Stimulated activated CD4-positive, alpha-beta T cell treated with anti-CD3 and anti-CD28 coated beads, Interleukin-1b, Interleukin-23, amount 100 ng/mL, for 1 hour (primary cell): Measurements from ENCODE around the gene TRAFD1.

Experiments used
- DNase-seq, 2 donors: peaks; one replicate each; pipeline ENCODE4 v3.0.0-alpha.2; 2020; ENCODE audit warnings: low read depth in 2 of 2

The TRAFD1 gene

DNA sequence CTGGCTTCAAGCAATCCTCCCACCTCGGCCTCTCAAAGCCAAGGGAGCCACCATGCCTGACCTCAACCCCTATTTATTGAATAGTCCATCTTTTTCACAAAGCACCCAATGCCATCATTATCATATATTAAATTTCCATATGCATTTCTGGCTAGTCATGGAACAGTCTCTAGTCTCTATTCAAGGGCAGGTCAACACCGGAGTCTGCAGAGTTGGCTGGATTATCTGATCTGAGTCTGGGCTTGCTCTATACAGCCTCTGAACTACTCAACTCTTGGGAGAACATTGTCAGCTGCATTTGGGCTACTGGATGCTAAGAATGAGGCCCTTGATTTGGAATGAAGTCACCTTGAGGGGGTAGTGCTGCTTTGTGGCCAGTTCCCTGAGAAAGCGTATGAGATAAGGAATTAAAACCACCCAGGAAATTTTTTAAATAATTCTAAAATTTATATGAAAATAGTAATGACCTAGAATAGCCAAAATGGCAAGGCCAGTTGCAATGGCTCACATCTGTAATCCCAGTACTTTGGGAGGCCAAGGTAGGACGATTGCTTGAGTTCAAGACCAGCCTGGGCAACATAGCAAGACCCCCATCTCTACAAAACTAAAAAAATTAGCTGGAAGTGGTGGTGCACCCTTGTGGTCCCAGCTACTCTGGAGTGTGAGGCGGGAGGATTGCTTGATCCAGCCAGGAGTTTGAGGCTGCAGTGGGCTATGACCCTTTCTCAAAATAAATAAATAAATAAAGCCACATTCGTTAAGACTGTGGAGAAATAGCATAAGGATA is 9.9 kb upstream of the TRAFD1 start:
- DNase-seq, result no peak

DNA sequence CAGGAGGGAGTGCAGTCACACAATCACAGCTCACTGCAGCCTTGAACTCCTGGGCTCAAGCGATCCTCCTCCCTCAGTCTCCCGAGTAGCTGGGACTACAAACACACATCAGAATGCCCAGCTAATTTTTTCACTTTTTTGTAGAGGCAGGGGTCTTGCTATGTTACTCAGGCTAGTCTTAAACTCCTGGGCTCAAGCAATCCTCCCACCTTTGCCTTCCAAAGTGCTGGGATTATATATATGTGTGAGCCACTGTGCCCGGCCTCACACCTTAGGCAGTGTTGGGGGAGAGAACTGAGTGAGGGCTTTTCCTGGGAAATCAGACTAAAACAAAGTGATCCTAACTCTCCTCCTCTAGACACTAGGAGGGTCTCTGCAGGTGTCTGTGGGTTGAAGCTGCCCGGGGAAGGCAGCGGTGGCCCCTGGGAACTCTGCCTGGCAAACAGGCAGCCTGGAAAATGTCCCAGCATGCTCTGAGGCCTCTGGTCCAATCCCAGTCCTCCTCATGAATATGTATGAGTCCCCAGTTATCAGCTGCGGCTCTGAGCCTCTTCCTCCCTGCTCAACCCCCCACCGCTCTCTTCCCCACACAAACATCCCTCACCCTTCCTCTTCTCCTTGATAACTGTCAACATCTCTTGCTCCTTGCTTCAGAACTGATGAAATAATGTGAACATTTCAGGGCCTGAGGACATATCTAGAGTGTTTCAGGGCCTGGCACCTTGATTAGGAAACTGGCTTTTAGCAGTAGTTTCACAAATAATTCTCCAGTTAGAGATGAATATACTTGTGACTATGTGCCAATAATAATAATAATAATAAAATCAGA is 8.9 kb upstream of the TRAFD1 start:
- DNase-seq, result no peak

GRCh38 chr12:112117685-112118084 is 7.7 kb upstream of the TRAFD1 start:
- DNase-seq, result no peak

DNA sequence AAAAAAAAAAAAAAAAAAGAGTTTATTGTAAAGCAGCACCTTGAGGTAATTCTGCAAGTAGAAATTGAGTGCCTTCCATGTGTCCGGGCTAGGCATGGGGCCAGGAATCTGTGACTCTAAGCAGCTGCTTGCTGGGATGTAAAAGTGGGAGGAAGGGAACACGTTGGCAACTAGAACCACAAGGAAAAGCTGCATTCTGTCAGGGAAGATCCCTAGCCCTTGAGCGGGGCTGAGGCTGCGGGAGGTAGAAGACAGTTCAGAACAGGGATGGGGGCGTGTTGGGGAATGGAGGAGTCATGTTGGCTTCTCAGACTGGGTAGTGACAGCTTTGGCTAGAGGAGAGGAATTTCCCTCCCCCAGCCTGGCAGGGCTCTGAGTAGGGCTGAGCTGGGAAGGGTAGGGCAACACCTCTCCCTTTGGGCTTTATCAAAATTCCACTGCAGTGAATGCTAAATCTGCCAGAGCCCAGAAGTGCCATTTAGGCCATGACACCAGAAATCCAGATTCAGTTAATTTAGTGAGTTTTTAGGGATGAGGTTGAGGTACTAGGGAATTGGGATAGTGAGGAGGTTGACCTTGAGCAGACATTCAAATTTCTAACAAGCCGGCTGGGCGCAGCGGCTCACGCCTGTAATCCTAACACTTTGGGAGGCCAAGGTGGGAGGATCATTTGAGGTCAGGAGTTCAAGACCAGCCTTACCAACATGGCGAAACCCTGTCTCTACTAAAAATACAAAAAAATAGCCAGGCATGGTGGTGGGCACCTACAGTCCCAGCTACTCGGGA is 3.4 kb upstream of the TRAFD1 start:
- no peak for DNase-seq

DNA sequence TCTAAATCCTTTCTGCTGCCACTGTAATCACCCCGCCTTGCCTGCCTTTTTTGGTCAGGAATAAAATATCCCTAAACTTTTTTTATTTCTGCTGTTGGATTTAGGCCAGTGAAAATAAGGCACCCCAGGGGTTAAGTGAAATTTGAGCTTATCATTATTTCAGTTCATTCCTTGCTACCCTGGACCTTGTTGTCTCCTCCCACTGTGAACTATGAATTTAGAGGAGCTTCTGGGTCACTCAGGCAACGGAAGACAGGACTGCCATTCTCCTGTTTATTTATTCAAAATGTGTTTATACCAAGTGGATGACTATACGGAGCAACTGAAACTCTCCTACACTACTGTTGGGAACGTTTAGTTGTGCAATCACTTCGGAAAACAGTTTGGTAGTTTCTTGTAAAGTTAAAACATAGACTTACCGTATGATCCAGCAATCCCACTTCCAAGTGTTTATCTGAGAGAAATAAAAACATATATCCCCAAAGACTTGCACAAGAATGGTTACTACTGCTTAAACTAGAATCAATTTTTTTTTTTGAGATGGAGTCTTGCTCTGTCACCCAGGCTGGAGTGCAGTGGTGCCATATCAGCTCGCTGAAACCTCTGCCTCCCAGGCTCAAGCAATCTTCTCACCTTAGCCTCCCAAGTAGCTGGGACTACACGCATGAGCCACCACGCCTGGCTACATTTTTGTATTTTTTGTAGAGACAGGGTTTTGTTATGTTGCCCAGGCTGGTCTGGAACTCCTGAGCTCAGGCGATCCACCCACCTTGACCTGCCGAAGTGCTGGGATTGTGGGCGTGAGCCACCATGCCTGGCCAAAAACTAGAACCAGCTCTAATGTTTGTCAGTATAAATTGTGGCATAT is 2.3 kb upstream of the TRAFD1 start:
- DNase-seq, result no peak

- DNase-seq, result no peak
These were observed 476 bp upstream of the TRAFD1 start for GRCh38 chr12:112124918-112125249.

- DNase-seq, result no peak
These were observed 659 bp downstream of the TRAFD1 start for GRCh38 chr12:112126000-112126438.

GRCh38 chr12:112126911-112127310 is 1.6 kb downstream of the TRAFD1 start:
- DNase-seq, result no peak

DNA sequence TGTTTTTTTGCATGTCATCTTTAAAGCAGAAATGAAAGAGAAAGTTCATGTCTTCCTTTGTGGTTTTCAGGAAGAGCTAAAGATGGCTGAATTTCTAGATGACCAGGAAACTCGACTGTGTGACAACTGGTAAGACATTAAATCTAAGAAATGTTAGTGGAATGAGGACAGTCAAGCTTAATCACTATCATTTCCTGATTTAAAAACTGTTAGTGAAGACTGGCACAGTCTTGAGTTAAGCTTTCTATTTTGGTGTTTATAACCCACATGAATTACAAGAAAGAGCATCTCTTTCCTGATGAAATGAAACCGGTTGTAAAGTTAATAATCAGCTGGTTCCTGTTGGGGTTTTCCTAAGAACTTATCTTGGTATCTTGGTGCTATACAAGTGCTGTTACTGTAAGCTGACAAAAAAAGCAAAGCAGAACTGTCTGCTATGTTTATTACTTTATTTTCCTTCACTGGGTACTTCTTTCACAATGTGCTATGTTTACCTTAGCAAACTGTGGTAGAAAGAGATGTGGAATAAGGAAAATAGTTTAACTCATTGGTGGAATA is 5.2 kb downstream of the TRAFD1 start:
- DNase-seq, result no peak

GRCh38 chr12:112131686-112132085 is 6.3 kb downstream of the TRAFD1 start:
- DNase-seq, result no peak

GRCh38 chr12:112133418-112133817 is 8.1 kb downstream of the TRAFD1 start:
- DNase-seq, result no peak

GRCh38 chr12:112134731-112135130 is 9.4 kb downstream of the TRAFD1 start:
- DNase-seq, result no peak

DNA sequence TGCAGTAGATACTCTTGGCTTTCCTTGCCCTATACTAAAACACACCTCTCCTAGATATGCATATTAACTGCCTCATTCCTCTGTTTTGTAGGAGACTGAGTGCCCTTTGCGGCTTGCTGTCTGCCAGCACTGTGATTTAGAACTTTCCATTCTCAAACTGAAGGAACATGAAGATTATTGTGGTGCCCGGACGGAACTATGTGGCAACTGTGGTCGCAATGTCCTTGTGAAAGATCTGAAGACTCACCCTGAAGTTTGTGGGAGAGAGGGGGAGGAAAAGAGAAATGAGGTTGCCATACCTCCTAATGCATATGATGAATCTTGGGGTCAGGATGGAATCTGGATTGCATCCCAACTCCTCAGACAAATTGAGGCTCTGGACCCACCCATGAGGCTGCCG is 15.4 kb downstream of the TRAFD1 start:
- no peak for DNase-seq

GRCh38 chr12:112146123-112146522 is 20.8 kb downstream of the TRAFD1 start:
- no peak for DNase-seq

GRCh38 chr12:112148031-112148513 is 22.7 kb downstream of the TRAFD1 start:
- no peak for DNase-seq

DNA sequence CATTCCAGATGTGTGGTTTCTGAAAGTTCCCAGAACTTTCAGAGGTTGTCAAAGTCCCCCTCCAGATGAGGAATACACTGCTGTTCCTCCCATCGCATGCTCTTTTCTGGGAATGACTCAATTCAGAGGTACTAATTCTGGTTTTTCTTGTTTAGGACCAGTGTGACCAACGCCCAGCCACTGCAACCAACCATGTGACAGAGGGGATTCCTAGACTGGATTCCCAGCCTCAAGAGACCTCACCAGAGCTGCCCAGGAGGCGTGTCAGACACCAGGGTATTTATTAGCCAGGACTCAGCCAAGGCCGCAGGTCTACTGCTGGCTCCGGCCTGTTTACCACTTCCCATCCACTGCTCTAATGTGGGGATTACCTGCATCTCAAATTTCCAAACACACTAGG is 24.2 kb downstream of the TRAFD1 start:
- DNase-seq, result no peak

- DNase-seq, result no peak
These were observed 26.6 kb downstream of the TRAFD1 start for GRCh38 chr12:112151766-112152541.

- no peak for DNase-seq
These were observed 28.0 kb downstream of the TRAFD1 start for GRCh38 chr12:112153181-112153892.

- DNase-seq, result no peak
These were observed 28.5 kb downstream of the TRAFD1 start for GRCh38 chr12:112153893-112154219.
